PFSK-1 (cell line): Measurements from ENCODE around the gene HAO2.

ENCODE experiments used
- FOXP2 ChIP-seq: optimal IDR thresholded peaks from 2 replicates; pipeline ENCODE3; 2011; ENCODE audit warnings: borderline replicate concordance, control low read depth, inconsistent platforms; ENCODE audit not compliant: insufficient read depth; ENCODE audit errors: extremely low read length, extremely low read depth
- POLR2AphosphoS5 ChIP-seq: IDR thresholded peaks from 2 replicates; pipeline ENCODE4 v1.6.1; 2012; ENCODE audit warnings: low read depth, mild to moderate bottlenecking, control low read depth, low read length, moderate library complexity
- REST ChIP-seq, 2 experiments: IDR thresholded peaks; 2 replicates each; pipeline versions ENCODE4 v1.6.1 to v1.8.0; 2011 to 2012; ENCODE audit warnings: low read depth in 2 of 2, low read length in 2 of 2, control low read depth in 1 of 2, inconsistent platforms in 1 of 2, mild to moderate bottlenecking in 1 of 2, moderate library complexity in 1 of 2; ENCODE audit not compliant: insufficient read depth in 1 of 2
- SIN3A ChIP-seq: IDR thresholded peaks from 2 replicates; pipeline ENCODE4 v1.6.1; 2012; ENCODE audit warnings: mild to moderate bottlenecking, low read length, moderate library complexity, borderline replicate concordance; ENCODE audit not compliant: insufficient read depth
- TAF1 ChIP-seq: IDR thresholded peaks from 2 replicates; pipeline ENCODE4 v1.6.1; 2012; ENCODE audit warnings: low read length, control low read depth, borderline replicate concordance; ENCODE audit not compliant: insufficient read depth

DNA sequence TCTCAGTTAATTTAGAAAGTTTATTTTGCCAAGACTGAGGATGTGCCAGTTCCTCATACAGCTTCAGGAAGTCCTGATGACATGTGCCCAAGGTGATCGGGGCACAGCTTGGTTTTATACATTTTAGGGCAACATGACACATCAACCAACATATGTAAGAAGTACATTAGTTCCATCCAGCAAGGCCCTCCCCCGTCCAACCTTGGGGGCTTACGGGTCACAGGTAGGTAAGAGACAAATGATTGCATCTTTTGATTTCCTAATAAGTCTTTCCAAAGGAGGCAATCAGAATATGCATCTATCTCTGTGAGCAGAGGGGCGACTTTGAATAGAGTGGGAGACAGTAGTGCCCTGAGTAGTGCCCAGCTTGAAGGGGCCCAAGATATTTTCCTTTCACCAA lies 19.6 kb upstream of the HAO2 start:
- TF ChIP-seq REST (IDR thresholded peaks at IDR 0.05; ENCODE audit: insufficient read depth in 1 of 2, low read depth in 2 of 2, low read length in 2 of 2) (no peak), TAF1 (no peak), SIN3A (no peak), POLR2AphosphoS5 (no peak), FOXP2 (no peak)
